Hepatic stellate cell (primary cell): Measurements from ENCODE around the gene NEK8.
"Not testable (repeated sequence)": the region's sequence is repeated elsewhere in the genome, so short reads cannot be mapped to it uniquely, and the experiment has no call there.

Experiments used
- DNase-seq: peaks from one replicate; pipeline ENCODE4 v3.0.0; 2011; ENCODE audit warnings: low spot score

Gene NEK8

DNA sequence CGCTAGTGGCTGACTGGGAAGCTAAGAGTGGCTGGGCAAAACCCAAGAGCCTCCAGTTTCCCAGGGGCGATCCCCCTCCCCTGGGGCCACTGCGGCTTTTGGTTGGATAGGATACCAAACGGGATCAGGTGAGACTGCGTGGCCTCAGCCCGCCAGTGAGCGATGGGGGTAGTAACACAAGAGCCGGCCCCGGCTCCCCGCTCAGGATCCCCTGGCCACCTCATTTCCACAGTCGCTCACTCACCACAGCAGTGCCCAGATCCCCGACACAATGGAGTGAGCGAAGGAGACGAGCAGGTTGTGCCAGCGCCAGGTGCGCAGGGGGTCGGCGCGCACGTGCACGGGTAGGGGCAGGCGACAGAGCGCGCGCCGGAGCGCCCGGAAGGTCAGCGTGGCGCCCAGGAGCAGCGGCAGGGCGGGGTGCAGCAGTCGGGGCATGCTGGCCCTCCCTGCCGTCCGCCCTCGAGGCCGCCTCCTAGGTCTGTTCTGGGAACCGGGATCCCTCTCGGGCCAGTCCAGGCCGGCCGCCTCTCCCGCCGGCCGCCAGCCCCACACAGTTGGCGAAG, 2.8 kb upstream of the NEK8 start:
- no peak for DNase-seq

GRCh38 chr17:28726226-28726626, 2.4 kb upstream of the NEK8 start, which contains the start of gene TLCD1:
Gene TLCD1 (minus strand): TSS chr17:28726233. CDS start chr17:28726097, 136 bp downstream.
- DNase-seq, result peak; percentile 84

DNA sequence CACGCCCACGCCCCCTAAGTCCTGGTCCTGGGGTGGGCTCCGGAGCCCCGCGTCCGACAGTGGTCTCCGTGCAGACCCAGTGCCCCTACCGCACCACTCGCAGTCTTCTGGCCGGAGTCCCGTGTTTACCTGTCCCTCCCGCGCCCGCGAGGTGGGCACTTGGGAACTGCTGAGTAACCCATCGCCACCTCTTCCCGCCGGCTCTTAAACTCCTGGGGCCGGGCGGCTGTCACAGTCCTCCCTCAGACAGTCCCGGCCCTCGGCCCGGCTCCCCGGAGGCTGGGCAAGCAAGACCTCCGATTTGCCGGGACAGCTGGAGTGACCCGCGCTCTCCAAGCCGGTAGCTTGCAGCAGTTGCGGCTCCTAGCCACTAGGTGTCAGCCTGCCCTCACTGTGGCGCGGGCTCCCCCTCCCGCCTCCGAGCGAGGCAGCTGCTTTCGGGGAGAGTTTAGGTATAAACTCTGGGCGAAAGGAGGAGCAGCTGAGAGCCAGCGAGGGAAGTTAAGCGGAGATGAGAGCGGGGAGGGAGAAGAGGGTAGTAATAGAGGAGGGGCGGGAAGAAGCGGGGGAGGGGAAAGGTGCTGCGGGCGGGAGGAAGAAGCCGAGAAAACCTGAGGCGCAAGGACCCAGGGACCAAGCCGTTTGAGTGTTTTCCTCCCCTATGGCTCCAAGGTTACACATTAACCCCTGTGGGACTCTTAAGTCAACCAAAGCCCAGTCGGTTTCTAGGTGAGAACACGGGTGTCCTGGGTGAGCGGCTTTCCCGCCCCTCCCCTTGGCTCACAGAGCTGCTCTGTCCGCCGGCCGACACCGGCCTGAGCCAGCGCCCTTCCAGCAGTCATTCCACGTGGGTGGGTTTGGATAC, 1.7 kb upstream of the NEK8 start:
- DNase-seq, result peak; percentile 91

GRCh38 chr17:28729950-28730330, 1.4 kb downstream of the NEK8 start:
- no peak for DNase-seq

GRCh38 chr17:28733346-28733745, 4.8 kb downstream of the NEK8 start:
- DNase-seq, result no peak

DNA sequence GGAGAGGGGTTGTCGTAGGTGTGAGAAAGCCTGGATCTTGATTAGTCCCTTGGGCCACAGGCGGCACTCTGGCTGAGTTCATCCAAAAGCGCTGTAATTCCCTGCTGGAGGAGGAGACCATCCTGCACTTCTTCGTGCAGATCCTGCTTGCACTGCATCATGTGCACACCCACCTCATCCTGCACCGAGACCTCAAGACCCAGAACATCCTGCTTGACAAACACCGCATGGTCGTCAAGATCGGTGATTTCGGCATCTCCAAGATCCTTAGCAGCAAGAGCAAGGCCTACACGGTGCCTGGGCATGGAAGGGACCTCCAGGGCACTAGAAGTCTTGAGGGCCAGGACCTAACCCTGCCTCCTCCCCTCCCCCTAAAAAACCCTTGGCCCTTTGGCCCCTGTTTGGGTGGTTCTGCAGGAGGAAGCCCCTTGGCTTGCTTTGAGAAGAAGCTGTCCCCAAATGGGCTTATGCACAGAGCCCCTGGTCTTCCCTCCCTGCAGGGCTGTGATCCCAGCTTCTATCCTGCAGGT, 6.2 kb downstream of the NEK8 start:
- DNase-seq, result no peak

GRCh38 chr17:28735242-28735722, 6.7 kb downstream of the NEK8 start:
- DNase-seq, result no peak

DNA sequence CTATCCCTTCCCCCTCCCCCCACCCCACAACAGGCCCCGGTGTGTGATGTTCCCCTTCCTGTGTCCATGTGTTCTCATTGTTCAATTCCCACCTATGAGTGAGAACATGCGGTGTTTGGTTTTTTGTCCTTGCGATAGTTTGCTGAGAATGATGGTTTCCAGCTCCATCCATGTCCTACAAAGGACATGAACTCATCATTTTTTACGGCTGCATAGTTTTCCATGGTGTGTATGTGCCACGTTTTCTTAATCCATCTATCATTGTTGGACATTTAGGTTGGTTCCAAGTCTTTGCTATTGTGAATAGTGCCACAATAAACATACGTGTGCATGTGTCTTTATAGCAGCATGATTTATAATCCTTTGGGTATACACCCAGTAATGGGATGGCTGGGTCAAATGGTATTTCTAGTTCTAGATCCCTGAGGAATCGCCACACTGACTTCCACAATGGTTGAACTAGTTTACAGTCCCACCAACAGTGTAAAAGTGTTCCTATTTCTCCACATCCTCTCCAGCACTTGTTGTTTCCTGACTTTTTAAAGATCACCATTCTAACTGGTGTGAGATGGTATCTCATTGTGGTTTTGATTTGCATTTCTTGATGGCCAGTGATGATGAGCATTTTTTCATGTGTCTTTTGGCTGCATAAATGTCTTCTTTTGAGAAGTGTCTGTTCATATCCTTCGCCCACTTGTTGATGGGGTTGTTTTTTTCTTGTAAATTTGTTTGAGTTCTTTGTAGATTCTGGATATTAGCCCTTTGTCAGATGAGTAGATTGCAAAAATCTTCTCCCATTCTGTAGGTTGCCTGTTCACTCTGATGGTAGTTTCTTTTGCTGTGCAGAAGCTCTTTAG, 7.6 kb downstream of the NEK8 start:
- not testable (repeated sequence) for DNase-seq

GRCh38 chr17:28737316-28737715, 8.7 kb downstream of the NEK8 start:
- no peak for DNase-seq

DNA sequence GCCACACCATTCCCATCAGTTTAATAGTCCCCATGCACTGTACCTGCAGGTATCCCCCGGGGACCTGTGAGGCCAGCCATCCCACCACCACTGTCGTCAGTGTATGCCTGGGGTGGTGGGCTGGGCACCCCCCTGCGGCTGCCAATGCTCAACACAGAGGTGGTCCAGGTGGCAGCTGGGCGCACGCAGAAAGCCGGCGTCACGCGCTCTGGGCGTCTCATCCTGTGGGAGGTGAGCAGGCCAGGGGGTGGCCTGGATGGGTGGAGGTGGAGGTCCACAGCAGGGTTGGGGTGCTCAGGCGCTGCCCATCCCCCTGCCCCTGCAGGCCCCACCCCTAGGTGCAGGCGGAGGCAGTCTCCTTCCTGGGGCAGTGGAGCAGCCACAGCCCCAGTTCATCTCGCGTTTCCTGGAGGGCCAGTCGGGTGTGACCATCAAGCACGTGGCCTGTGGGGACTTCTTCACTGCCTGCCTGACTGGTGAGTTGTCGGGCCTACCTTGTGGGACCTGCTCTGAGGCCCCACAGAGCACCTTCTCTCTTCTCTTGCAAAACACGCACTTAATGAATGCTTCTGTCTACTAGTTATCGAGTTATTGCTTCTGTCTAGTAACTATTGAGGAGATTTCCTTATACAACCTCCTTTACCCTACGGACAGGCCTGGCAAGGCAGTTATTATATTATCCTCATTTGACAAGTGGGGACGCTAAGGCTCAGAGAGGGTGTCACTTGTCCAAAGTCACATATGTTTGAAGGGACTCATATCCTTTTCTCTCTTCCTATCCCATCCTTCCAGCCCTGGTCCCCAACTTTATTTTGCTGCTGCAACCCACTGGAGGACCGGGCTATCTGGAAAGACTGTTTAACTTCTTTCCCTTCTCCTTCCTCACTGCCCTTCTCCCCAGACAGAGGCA, 9.4 kb downstream of the NEK8 start:
- no peak for DNase-seq

- no peak for DNase-seq
Measured at GRCh38 chr17:28738680-28739384, 10.2 kb downstream of the NEK8 start.

GRCh38 chr17:28740406-28741357, 12.1 kb downstream of the NEK8 start:
- no peak for DNase-seq

GRCh38 chr17:28741358-28742349, 13.1 kb downstream of the NEK8 start:
- DNase-seq, result no peak

DNA sequence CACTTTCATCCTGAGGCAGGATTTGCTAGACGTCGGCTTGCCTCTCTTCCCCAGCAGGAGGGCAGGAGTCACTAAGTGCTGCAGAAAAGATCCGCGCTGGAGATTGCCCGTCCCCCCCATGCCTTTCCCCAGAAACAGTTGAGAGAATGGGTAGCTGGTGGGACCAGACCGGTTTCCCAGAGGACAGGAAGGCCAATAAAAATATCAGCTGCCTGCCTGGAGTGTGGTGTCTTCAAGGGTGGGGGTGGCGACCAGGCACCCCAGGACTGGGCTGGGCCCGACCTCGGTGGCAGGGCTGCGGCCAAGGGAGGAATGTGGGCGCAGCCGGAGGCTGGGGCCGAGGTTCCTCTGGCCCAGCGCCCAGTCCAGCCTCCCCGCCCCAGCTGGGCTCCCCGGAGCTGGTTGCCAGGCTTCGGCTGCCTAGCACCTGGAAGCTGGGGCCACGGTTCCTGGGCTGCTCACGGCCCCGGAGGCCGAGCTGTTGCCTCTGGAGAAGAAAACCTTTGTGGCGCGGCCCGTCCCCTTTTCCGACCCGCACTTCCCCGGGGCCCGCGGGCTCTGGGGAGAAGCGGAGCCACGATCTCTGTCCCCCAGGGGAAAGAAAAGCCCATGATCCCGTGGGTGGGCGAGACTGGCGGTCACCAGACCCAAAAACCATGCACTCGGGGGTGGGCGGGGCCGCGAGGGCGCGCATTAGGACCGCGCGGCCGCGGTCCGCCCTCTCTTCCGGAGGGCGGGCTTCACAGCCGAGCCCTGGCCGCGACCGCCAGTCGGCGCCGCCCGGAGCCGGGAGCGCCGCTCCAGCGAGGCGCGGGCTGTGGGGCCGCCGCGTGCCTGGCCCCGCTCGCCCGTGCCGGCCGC, 14.9 kb downstream of the NEK8 start, which contains the start of gene TRAF4:
TRAF4 (plus strand) TSS at position 769 of the 861 bp plus-strand sequence. CDS start 102 bp downstream, outside the sequence.
- DNase-seq, result peak; percentile 92

DNA sequence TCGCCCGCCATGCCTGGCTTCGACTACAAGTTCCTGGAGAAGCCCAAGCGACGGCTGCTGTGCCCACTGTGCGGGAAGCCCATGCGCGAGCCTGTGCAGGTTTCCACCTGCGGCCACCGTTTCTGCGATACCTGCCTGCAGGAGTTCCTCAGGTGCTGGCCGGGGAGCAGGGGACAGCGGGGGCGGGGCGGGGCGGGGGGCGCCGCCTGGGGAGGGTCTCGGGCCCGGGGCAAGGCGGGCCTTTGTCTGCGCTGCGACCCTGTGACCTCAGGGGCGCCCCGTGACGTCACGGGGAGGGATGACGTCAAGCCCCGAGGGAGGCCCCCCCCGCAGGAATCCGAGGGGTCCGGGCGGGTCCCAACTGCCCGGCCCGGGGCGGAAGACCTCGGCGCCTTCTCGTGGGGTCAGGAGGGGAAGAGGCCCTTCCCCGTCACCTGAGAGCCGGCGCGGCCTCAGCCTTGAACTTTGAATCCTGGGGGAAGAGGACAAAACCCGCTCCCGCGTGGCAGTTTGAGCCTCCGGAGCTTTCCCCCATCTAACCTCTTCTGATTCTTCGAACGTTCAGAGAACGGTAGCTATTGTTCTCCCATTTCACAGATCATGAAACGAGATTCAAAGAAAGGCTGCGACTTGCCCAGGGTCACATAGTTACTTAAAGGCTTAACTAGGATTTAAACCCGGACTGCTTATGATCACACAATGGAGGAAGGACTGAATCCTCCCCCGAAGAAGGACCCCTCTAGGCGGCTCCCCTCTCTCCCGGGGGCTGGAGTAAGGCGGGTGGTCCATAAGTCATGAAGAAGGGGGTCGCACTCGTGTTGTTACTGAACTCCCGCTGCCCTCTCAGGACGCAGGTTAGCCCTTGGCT, 15.8 kb downstream of the NEK8 start:
- peak; percentile 69 for DNase-seq
